Measurements from ENCODE around the gene TBX2. TPM values are rescaled to one million over a fixed set of nuclear protein-coding genes. Genes with fewer than 3 reads are reported as not detected.

TBX2 gene
- total RNA-seq, 2 experiments from 2014 or later = not detected

DNA sequence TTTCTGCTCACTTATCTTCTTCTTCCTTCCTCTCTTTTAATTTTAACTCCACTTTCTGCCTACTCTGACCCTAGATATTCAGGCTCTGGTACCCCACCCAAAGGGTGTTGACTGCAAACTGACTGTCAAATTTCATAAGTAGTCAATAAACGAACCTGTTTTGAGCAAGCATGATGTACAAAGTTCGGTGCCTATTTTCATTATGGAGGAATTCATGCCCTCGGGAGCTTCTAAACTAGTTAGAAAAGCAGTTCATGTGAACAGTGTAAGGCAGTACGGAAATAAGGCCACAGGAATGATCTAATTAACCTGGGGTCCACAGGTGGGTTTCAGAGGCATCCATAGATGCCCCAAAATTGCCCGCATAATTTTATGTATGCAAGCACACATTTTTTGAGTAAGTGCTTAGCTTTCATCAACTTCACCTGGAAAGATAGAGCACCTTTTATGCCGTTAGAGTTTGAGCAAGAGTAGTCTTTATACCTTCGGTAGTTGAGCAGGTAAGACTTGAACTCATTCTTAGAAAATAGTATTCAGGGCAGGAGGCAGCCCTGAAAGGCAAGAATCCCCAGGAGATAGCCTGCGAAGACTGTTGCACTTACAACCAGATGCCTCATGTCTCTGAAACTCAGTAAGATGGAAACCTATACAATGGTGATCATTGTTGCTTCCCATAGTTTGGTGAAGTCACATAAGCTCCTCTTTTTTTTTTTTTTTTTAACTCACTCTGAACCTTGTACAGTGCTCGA is 36.6 kb upstream of the TBX2 start:
- CTCF ChIA-PET = interaction anchor here (0.7 kb wide), 1 partner anchor 1432 kb away, joined by 3 read pairs; no protein-coding TSS in a partner anchor
- Mint-ChIP-seq H3K9me3 (ENCODE audit: low read depth) (no peaks in the 10 kb centered on the region), H3K4me3 (no peak overlapping the region), H3K36me3 (no peaks in the 10 kb centered on the region), H3K27me3 (no peaks in the 10 kb centered on the region), H3K4me1 (no peaks in the 10 kb centered on the region), H3K27ac (no peak overlapping the region)
- no peak for ATAC-seq
- no peak for DNase-seq

- DNase-seq (no peak), ATAC-seq (no peak)
- Mint-ChIP-seq H3K27me3 (no peaks in the 10 kb centered on the region), H3K4me3 (no peak overlapping the region), H3K36me3 (no peaks in the 10 kb centered on the region), H3K4me1 (no peaks in the 10 kb centered on the region), H3K9me3 (ENCODE audit: low read depth) (no peaks in the 10 kb centered on the region), H3K27ac (no peak overlapping the region)
- CTCF ChIA-PET = no interaction called here
Observed at GRCh38 chr17:61363601-61364462, 35.8 kb upstream of the TBX2 start.

GRCh38 chr17:61364463-61364846 is 35.2 kb upstream of the TBX2 start:
- Mint-ChIP-seq H3K9me3 (ENCODE audit: low read depth) (no peaks in the 10 kb centered on the region), H3K4me1 (no peaks in the 10 kb centered on the region), H3K27ac (no peak overlapping the region), H3K27me3 (no peaks in the 10 kb centered on the region), H3K36me3 (no peaks in the 10 kb centered on the region), H3K4me3 (no peak overlapping the region)
- DNase-seq (no peak), ATAC-seq (no peak)
- CTCF ChIA-PET = no interaction called here

- no peak for DNase-seq
- Mint-ChIP-seq H3K27me3 (no peaks in the 10 kb centered on the region), H3K27ac (no peak overlapping the region), H3K36me3 (no peaks in the 10 kb centered on the region), H3K4me1 (no peaks in the 10 kb centered on the region), H3K4me3 (no peak overlapping the region), H3K9me3 (ENCODE audit: low read depth) (no peaks in the 10 kb centered on the region)
- CTCF ChIA-PET = no interaction called here
- no peak for ATAC-seq
Observed at GRCh38 chr17:61366076-61366714, 33.4 kb upstream of the TBX2 start.

DNA sequence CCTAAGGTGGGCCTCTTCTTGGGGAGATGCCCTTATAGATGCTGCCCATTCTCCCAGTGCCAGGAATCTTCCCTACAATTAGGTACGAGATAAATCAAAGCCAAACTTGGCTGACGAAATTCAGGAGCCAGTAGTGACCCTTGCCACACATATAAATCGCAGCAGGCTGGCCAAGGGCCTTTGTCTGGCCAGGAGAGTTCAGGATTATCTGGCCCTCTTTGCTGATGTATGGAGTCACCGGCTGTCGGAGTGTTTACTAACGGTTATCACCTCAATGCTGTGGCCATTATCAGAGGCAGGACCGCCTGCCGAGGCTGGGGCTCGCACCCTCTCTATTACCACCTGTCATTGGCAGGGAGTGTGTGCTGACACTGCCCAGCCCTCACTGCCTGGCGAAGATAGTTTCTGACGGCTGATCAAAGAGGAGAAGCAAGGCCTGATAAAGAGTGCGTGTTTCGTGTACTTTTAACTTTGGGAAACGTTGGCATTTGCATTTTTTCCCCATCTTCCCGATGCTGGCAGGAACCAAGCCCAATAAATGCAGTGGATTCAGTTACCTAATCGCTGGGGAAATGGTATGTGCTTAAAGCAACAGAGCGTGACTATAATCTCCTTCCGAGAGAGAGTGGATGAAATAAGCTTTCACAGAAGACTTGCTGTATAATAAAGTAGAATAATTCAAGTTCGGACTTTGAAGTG is 32.8 kb upstream of the TBX2 start:
- Mint-ChIP-seq H3K4me3 (no peak overlapping the region), H3K4me1 (no peaks in the 10 kb centered on the region), H3K9me3 (ENCODE audit: low read depth) (no peaks in the 10 kb centered on the region), H3K27me3 (no peaks in the 10 kb centered on the region), H3K27ac (no peak overlapping the region), H3K36me3 (no peaks in the 10 kb centered on the region)
- ATAC-seq (no peak), DNase-seq (no peak)
- CTCF ChIA-PET = interaction anchor here (0.9 kb wide), 1 partner anchor 8 kb away, joined by 3 read pairs; no protein-coding TSS in a partner anchor

DNA sequence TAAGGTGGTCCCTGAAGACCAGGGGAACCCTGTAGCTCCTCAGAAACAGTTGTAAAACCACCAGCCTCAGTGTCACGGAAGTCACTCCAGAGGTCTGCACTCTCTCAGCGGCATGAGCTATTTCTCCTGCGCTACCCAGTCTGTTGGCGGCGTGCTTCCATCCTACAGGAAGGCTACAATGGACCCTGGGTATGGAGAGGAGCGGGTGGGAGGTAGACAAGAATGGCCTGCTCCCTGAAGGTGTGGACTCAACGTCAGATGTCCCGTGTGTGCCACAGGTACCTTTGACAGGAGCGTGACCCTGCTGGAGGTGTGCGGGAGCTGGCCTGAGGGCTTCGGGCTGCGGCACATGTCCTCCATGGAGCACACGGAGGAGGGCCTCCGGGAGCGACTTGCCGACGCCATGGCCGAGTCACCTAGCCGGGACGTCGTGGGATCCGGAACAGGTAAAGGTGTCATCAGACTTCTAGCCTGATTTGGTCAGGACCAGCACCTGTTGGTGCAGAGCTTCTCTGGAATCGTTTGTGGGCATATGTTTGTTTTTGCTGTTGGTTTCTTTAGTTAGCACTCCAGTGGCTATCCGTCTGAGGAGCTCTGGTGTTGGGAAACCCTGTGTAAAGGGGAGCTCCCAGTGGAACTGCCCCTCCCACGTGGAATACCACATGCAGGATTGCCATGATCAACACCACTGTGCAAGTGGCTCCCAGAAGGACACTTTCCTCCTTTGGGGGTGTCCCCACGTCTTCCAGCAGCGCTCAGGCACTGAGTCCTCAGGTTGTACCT is 31.4 kb upstream of the TBX2 start:
- ATAC-seq = no peak
- Mint-ChIP-seq H3K4me1 (no peaks in the 10 kb centered on the region), H3K4me3 (no peak overlapping the region), H3K36me3 (no peaks in the 10 kb centered on the region), H3K9me3 (ENCODE audit: low read depth) (no peaks in the 10 kb centered on the region), H3K27me3 (no peaks in the 10 kb centered on the region), H3K27ac (no peak overlapping the region)
- no peak for DNase-seq
- CTCF ChIA-PET = interaction anchor here (0.9 kb wide), 1 partner anchor 9 kb away, joined by 3 read pairs; no protein-coding TSS in a partner anchor

DNA sequence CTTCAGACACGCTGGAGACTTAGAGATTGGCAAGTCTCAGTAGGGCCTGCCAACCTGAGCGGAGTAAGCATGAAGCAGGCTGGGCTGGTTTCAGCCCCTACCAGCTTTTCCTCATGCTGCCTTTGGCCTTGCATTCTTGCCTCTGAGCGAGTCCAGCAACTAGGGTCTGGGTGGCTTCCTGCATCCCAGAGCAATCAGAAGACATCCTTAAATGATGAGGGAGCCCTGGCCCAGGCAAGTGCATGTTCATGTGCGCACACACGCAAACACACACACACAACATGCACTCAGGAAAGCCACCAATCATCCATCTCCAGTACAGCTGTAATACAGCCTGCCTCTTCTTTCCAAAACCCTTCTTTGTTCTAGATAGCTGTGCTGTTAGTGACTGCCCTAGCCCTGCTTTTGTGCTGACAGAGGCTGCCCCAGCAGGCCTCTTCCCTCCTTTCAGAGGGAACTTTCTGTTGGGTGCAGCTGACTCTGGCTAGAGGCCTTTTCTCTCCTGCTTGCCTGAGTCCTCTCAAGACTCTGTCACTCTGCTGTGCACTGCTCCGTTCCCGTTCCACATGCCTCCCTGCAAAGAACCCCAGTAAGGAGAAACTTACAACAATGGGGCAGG is 30.7 kb upstream of the TBX2 start:
- H3K4me3 Mint-ChIP-seq = no peak overlapping the region
- no peaks in the 10 kb centered on the region for H3K27me3 Mint-ChIP-seq
- ATAC-seq (no peak), DNase-seq (no peak)
- H3K4me1 Mint-ChIP-seq = no peaks in the 10 kb centered on the region
- CTCF ChIA-PET = no interaction called here
- H3K9me3 Mint-ChIP-seq (ENCODE audit: low read depth) = no peaks in the 10 kb centered on the region
- H3K36me3 Mint-ChIP-seq = no peaks in the 10 kb centered on the region
- no peak overlapping the region for H3K27ac Mint-ChIP-seq

DNA sequence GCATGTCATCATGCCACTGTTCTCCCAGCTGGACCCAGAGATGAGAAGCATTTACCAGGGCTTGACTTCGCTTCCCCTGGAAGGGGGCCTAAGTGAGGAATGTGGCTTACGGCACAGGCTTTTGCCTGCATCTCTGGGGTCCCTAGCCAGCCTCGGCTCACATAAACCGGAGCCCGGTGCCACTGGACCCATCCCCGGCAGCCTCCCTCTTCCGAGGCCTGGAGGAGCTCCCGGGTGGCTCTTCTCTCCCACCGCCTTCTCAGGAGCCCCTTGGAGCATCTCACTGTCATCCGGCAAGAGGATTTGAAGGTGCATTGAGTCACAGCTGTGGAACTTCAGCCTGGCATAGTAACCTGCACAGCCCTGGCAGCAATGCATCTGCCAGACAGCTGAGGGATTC is 29.9 kb upstream of the TBX2 start:
- no peaks in the 10 kb centered on the region for H3K36me3 Mint-ChIP-seq
- H3K9me3 Mint-ChIP-seq (ENCODE audit: low read depth) = no peaks in the 10 kb centered on the region
- H3K4me3 Mint-ChIP-seq = no peak overlapping the region
- H3K27me3 Mint-ChIP-seq = no peaks in the 10 kb centered on the region
- H3K27ac Mint-ChIP-seq = no peak overlapping the region
- DNase-seq (no peak), ATAC-seq (no peak)
- no peaks in the 10 kb centered on the region for H3K4me1 Mint-ChIP-seq
- CTCF ChIA-PET = no interaction called here

DNA sequence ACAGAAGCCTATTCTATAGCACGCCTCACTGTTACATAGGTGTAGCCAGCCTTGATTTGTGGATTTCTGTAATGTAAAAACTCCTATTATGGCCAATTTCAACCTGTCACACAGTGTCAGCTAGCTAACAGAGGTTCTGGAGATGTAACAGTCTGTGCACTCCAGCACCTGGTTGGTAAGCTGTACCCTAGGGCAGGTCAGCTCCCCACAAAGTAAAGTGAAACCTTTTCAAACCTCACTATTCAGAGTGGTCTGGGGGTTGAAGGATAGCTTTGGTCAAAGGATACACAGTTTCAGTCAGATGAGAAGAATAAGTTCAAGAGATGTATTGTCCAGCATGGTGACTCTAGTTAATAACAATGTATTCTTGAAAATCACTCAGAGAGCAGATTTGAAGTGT is 28.5 kb upstream of the TBX2 start:
- DNase-seq (no peak), ATAC-seq (no peak)
- Mint-ChIP-seq H3K4me1 (no peaks in the 10 kb centered on the region), H3K9me3 (ENCODE audit: low read depth) (no peaks in the 10 kb centered on the region), H3K27ac (no peak overlapping the region), H3K36me3 (no peaks in the 10 kb centered on the region), H3K4me3 (no peak overlapping the region), H3K27me3 (no peaks in the 10 kb centered on the region)
- CTCF ChIA-PET = no interaction called here

DNA sequence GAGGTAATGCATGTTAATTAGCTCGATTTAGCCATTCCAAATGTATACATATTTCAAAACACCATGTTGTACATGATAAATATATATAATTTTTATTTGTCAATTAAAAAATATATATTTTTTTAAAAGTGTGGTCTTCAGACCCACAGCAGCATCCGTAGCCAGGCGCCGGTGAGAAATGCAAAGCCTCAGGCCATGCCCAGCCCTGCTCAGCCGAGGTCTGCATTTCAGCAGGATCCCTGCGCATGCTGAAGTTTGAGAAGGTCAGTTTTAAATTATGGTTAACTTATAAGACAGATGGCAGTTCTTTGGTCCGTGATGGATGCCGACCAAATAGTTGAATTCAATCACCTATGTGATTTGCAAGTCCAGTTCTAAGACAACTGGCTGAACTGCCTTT is 28.0 kb upstream of the TBX2 start:
- no peaks in the 10 kb centered on the region for H3K9me3 Mint-ChIP-seq (ENCODE audit: low read depth)
- H3K4me3 Mint-ChIP-seq = no peak overlapping the region
- DNase-seq = no peak
- CTCF ChIA-PET = no interaction called here
- H3K27me3 Mint-ChIP-seq = no peaks in the 10 kb centered on the region
- H3K4me1 Mint-ChIP-seq = no peaks in the 10 kb centered on the region
- H3K36me3 Mint-ChIP-seq = no peaks in the 10 kb centered on the region
- no peak overlapping the region for H3K27ac Mint-ChIP-seq
- no peak for ATAC-seq

- ATAC-seq (no peak), DNase-seq (no peak)
- H3K4me3 Mint-ChIP-seq = no peak overlapping the region
- CTCF ChIA-PET = no interaction called here
- no peak overlapping the region for H3K27ac Mint-ChIP-seq
- no peaks in the 10 kb centered on the region for H3K27me3 Mint-ChIP-seq
- no peaks in the 10 kb centered on the region for H3K9me3 Mint-ChIP-seq (ENCODE audit: low read depth)
- H3K4me1 Mint-ChIP-seq = no peaks in the 10 kb centered on the region
- H3K36me3 Mint-ChIP-seq = no peaks in the 10 kb centered on the region
Observed at GRCh38 chr17:61372436-61372835, 27.2 kb upstream of the TBX2 start.

DNA sequence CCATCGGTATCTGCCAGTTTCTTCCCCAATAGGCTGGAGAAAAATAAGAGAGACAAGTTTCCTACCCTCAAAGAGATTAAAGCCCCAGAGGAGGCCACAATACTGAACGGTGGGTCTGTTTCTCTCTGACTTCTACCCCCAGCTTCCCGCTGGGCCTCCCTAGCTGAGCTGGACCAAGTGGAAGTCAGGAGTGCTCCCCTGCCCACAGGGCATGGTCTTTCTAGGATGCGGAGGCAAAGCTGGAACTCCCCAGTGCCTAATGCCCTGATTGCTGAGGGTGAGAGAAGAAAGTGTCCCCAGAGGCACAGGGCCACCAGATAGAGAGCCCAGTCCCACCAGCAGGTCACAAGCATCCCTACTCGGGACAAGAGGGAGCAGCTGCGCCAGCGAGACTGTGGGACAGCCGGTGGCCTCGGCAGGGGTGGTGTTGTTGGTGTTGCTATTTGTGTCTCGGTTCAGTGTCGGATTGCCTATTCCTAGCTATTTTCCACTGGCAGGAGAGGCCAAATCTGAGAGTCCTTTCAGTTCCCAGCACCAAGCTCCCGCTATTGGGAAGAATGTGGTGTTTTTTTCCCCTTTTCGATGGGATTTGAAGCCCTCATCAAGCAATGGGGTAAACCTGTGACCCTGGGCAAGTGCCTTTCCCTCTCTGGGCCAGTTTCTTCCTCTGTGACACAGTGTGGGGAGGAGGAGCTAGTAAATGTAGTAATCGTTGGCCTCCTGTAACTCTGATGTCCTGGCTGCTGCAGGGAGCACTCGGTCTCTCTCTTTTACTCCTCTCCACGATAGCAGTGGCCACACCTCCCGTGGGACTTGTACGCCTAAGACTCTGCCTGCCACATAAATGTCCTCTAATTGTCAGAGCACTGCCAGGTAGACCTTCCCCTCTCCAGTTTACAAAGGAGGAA is 22.5 kb upstream of the TBX2 start:
- Mint-ChIP-seq H3K4me3 (no peak overlapping the region), H3K4me1 (no peaks in the 10 kb centered on the region), H3K36me3 (no peaks in the 10 kb centered on the region), H3K27ac (no peak overlapping the region), H3K9me3 (ENCODE audit: low read depth) (no peaks in the 10 kb centered on the region), H3K27me3 (no peaks in the 10 kb centered on the region)
- CTCF ChIA-PET = no interaction called here
- ATAC-seq (no peak), DNase-seq (no peak)

Measured in activated CD8-positive, alpha-beta memory T cell treated with anti-CD3 and anti-CD28 coated beads, Interleukin-2, amount 10 ng/mL, durations not matched to agents 7 days and 5 days (primary cell).